RCC 7860 (cell line): Measurements from ENCODE around the gene TAGLN2.
"Not testable (repeated sequence)": the region's sequence is repeated elsewhere in the genome, so short reads cannot be mapped to it uniquely, and the experiment has no call there.

Experiments
- DNase-seq: peaks from one replicate; pipeline ENCODE4 v3.0.0-alpha.2; 2015; ENCODE audit warnings: low spot score
- FAIRE-seq: peaks from 2 replicates; lab custom pipeline; 2012; peaks lifted over from hg19 to GRCh38; lab: Jason Lieb, UNC

Gene TAGLN2

GRCh38 chr1:159906960-159907359, 18.3 kb downstream of the TAGLN2 start:
- FAIRE-seq (no peak), DNase-seq (no peak)

DNA sequence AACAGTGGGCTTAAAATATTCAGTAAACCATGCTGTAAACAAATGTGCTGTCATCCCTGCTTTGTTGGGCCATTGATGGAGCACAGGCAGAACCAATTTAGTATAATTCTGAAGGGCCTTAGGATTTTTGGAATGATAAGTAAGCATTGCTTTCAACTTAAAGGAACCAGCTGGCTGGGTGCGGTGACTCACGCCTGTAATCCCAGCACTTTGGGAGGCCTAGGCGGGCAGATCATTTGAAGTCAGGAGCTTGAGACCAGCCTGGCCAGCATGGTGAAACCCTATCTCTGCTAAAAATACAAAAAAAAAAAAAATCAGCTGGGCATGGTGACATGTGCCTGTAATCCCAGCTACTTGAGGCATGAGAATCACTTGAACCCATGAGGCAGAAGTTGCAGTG, 21.3 kb downstream of the TAGLN2 start:
- FAIRE-seq, DNase-seq: not testable (repeated sequence)

- FAIRE-seq (no peak), DNase-seq (no peak)
These were observed 22.8 kb downstream of the TAGLN2 start for GRCh38 chr1:159902541-159902940.

DNA sequence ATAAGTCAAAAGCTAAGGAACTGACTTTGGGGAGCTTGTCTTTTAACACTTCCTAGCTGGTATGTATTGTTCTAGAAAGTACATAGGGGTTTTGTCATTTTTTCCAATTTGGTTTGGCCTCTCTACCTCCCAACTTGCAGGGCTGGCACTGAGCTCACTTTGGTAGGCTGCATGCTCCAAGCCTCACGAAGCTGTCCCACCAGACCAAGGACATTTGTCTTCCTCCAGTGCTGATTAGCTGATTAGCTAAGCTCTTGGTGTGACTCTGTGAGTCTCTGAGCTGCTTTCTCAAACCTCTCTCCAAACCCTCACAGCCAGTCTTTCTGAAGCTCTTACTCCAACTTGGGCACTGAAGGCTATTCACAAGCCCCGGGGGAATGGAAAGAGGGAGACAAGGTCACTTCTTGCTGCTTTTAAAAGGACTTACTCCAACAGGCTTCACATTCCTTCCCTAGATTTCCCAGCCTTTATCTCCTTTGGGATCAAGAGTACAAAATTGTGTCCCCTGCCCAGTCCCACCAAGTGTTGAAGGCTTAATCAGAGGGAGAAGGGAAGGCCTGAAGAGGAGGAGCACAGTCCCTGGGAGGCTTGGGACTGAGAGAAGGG, 24.4 kb downstream of the TAGLN2 start:
- FAIRE-seq (no peak), DNase-seq (no peak)

DNA sequence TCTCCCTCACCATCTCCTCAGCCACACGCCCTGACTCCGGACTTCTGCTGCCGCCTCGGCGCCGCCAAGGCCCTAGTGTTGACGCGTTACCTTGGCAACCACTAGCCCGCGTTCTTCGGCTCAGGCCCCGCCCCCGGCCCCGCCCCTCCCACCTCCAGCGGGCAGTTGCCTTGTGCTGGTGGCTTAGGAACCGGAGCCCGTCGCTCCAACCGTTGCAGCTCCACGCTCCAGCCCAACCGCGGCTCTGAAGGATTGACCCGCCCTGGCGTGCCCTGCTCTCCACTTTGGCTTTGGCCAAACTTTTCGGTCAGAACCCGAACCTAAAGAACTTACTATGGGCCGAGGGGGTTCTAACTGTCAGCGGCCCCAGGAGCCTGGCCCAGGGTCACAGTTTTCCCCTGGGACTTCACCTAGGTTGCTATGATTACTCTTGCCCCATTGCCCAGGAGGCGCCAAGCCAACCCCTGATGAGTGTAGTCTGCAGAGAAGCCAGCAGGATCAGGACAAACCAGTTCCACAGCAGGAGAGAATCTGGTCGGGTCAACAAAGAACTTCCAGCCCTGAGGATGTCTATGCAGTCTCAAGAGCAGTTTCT, 25.1 kb downstream of the TAGLN2 start, which contains the start of gene CFAP45:
Gene CFAP45 (minus strand): TSS at position 80 of the 595 bp plus-strand sequence. CDS start 67 bp downstream, at position 13.
- peak; percentile 69 for DNase-seq
- no peak for FAIRE-seq

DNA sequence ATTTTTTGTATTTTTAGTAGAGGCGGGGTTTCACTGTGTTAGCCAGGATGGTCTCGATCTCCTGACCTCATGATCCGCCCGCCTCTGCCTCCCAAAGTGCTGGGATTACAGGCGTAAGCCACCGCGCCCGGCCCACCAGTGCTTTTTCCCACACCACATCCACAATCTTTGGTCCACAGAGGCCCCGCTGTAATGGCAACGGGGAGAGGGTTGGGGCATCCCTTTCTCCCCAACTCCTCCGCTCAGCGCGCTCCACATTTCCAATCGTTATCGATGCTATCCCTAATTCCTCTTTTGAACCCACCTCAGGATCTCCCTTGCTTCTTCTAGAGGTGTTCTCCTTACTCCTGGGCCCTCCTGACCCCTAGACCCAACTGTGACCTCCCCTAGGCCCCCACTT, 25.7 kb downstream of the TAGLN2 start:
- DNase-seq, FAIRE-seq: not testable (repeated sequence)

- FAIRE-seq = no peak
These were observed 26.8 kb downstream of the TAGLN2 start for GRCh38 chr1:159898527-159898926.

DNA sequence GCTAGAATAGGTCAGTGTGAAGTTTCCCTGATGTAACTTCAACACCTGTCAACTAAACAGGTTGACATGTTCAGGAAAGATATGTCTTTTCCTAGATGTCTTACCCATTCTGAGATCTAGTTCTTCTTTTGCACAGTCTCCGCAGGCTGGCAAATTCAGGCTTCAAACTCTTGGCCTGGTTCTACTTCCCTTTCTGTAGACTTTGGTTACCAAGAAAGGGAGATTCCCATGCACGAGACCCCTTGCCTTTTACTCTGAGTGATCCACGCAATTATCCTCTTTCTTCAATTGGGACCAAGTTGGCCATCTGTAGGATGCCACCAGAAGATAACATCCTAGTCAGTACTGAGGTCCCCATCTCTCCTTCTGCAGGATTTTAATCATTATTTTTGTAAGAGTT, 27.3 kb downstream of the TAGLN2 start:
- no peak for FAIRE-seq
- DNase-seq = no peak

More at GRCh38 chr1:159898527-159898926, 26.8 kb downstream of the TAGLN2 start:
- DNase-seq = no peak

DNA sequence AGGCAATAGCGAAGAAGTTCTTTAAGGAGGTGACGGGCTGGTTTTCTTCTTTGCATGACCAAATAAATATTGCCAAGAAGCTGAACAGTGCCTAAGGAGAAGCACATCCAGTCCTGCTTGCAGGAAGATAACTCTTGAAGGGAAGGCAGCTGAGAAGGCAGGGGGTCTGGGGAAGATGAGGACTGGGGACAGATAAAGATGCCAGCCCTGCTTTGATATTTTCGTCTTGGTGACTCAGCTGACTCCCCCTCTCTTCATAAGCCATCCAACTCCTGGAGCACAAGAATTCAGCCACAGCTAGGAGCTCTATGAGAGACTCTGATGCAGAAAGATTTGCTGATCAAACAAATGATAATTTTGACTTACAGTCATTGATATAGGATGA, 28.8 kb downstream of the TAGLN2 start:
- no peak for DNase-seq
- FAIRE-seq = no peak

DNA sequence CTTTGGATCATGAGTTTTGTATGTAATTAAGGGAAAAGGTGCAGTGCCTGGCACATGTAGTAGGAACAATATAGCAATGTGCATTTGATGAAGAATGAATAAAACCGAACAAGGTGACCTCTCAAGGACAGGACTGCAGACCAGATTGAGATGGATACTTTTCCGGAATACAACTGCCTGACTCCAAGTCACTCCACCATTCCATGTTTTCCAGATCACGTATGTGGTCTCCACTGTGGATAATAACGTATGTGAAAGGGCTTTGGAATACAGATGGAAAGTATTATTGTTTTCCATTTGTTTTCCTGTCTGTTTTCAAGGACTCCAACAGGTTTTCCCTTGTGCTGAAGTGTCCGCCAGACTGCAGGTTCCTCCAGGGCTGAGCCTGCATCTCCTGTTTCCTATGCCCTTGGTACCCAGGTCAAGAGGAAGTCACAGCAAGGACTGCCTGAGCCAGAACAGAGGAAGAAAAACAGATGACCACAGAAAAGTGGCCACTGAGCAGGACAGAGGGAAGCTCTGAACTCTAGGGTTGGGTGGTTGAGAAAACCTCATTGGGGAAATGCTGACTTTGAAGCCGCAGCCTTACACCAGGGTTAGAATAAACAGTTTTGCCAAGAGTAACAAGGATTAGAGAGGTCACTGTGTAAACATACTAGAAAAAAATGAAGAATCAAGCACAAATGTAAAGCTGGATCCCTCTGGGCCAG, 29.3 kb downstream of the TAGLN2 start:
- FAIRE-seq = no peak
- DNase-seq = no peak

DNA sequence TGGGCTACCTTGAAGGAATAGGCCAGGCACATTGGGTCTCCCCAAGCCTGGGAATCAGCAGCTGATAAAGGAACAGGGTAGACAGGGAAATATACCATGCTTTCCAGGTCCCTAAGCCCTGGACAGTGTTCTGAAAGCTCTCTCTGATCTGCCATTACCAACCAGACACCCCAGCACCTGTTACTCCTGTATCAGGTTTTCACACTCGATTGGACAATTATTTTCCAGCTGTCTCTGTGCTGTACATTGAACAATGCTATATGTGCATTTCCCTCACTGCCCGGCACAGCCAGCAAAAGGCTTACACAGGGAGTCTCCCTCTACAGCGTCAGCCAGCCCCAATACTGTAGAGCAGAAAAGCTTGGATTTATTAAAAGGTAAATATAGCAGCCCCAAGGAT, 30.0 kb downstream of the TAGLN2 start:
- DNase-seq = no peak
- no peak for FAIRE-seq

DNA sequence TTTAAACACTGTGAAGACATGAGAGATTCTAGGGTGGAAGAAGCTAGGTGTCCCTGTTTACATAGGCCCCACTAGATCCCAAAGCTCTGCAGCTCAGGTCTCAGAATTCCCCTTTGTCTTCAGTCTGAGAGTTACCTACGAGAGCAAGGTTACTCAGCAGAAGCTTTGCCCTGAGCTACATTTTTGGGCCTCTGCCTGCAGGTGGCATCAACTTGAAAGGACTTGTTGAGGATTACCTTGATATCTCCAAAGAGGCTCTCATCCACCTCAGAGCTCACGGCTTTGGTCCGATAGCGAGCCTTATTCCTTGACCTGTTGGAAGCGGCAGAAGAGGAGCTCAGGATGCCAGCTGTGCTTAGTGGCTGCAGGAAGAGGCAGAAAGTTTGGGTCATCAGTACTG, 32.4 kb downstream of the TAGLN2 start:
- FAIRE-seq (no peak), DNase-seq (no peak)

DNA sequence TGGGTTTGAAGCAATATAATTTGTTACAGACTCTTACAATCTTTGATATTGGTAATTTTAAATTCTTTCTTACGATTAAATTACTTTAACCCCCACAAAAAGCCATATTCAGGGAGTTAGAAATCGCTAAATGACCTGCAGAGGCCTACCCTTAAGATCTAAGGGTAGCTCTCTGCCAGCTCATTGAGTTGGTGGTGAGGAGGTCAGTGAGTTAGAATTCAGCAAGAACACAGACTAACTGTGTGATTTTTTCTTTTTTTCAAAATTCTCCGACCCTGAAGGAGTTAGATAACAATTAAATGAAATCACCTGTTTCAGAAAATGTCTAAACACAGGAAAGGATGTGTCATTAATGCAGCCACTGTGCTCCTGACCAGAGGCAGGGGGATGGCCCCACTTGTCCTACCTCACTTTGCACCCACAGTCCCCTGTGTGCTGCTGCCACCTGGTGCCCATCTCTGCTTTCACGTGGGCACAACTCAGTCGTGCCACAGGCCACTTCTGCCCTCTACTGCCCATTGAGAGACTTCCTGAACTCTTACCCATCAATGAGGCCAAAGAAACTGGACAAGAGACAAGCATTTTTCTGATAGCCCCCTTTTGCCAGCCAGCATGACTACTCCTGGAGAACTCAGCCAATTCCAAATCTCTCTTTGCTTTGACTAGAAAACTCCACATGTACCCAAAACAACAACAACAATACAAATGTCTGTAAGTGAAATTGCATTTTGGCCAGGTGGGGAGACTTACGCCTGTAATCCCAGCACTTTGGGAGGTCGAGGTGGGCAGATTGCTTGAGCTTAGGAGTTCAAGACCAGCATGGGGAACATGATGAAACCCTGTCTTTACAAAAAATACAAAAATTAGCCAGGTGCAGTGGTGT, 33.8 kb downstream of the TAGLN2 start:
- FAIRE-seq (peak; percentile 56), DNase-seq (peak; percentile 87)

DNA sequence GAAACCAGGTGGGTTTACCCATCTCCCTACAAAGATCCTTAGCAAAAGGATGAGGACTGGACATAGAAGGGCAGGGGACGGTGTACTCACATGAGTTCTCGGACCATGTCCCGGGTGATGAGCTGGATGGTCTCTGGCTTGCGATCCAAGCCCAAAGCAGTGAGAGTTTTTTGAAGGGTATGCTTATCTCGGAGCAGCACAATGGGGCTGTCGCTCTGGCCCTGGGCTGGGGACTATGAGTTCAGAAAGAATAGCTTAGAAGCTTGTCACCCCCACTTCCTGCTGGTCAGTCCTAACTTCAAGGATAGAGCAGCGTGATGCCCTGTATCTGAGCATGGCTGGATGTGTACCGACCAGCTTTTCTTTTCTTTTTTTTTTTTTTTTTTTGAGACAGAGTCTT, 34.9 kb downstream of the TAGLN2 start:
- FAIRE-seq (no peak), DNase-seq (no peak)

GRCh38 chr1:159889821-159890252, 35.5 kb downstream of the TAGLN2 start:
- DNase-seq (peak; percentile 86), FAIRE-seq (peak; percentile 82)

- DNase-seq (no peak), FAIRE-seq (no peak)
These were observed 36.1 kb downstream of the TAGLN2 start for GRCh38 chr1:159889202-159889601.

- no peak for DNase-seq
- no peak for FAIRE-seq
These were observed 41.0 kb downstream of the TAGLN2 start for GRCh38 chr1:159884296-159884695.

GRCh38 chr1:159883134-159883533, 42.2 kb downstream of the TAGLN2 start:
- DNase-seq (no peak), FAIRE-seq (no peak)

DNA sequence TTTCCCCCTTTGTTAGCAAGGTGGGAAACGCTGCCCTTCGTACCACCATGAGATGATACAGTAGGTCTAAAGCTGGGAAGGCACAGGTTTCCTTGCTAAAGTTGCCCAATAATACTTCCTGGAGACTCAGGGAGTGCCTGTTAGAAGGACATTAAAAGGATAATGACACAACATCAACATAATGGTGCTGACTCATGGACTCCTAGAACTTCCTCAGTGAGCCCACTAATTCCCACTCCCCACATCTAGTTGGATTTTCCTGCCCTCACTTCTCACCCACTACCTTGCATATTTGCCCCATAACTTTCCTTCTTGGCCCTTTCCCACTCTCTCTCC, 42.8 kb downstream of the TAGLN2 start:
- DNase-seq = peak; percentile 61

DNA sequence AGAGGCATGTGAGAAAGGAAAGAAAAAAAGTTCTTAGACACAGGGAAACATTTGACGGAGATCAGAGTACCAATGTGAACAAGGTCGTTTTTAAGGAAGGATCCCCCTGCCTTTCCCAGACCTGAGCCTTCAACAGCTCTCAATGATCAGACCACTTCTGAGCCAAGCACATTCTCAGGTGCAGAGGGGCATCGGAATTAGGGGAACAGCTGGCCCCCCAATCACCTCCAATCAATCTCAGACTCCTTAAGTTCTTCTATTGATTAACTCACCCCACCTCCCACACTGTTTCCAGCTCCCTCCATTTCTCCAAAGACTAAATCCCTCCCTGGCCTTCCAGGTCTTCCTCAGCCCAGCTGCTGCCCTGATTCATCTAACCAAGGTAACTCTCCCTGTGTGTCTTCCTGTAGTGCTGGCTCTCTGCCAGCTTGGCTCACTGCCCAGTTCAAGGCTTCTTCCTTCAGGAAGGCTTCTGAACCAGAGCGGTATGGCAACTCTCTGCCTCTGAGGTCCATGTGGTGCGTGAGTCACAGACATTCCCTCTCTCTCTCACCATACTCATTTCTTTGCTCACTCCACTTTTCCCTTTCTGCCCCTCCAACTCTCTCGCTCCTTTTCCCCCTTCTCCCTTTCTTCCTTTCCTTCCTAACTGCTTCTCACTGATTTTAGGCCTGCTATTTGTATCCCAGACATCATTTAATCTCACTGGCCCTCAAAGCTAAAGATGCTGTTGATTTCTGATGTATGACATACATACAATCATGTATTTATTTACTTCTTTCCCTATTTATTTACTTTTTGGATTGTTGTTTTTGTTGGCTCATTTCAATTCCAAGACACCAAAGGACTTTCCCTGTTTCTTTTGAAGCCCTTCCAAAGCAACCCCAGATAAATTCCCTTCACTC, 43.4 kb downstream of the TAGLN2 start:
- DNase-seq (peak; percentile 100), FAIRE-seq (peak; percentile 98)

More for the DNA sequence above, 42.8 kb downstream of the TAGLN2 start:
- FAIRE-seq = peak; percentile 18
